ENCODE results near the gene SEC11A.
A peak's percentile ranks its signal among the peaks of the same experiment; 100 is the strongest.
"Not testable (repeated sequence)": the region's sequence is repeated elsewhere in the genome, so short reads cannot be mapped to it uniquely, and the experiment has no call there.

SEC11A gene

GRCh38 chr15:84642640-84643039 is 73.3 kb downstream of the SEC11A start:
- DNase-seq (ENCODE audit: low read depth): not testable (repeated sequence)

DNA sequence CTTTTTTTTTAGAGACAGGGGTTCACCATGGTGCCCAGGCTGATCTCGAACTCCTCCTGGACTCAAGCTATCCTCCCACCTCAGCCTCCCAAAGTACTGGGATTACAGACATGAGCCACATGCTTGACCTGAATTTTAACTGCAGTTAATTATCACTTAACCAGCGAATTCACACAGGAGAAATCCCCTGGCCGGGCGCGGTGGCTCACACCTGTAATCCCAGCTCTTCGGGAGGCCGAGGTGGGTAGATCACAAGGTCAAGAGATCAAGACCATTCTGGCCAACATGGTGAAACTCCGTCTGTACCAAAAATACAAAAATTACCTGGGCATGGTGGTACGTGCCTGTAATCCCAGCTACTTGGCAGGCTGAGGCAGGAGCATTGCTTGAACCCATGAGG is 74.1 kb downstream of the SEC11A start:
- not testable (repeated sequence) for DNase-seq (ENCODE audit: low read depth)

GRCh38 chr15:84638103-84638502 is 77.8 kb downstream of the SEC11A start:
- no peak for DNase-seq (ENCODE audit: low read depth)

DNA sequence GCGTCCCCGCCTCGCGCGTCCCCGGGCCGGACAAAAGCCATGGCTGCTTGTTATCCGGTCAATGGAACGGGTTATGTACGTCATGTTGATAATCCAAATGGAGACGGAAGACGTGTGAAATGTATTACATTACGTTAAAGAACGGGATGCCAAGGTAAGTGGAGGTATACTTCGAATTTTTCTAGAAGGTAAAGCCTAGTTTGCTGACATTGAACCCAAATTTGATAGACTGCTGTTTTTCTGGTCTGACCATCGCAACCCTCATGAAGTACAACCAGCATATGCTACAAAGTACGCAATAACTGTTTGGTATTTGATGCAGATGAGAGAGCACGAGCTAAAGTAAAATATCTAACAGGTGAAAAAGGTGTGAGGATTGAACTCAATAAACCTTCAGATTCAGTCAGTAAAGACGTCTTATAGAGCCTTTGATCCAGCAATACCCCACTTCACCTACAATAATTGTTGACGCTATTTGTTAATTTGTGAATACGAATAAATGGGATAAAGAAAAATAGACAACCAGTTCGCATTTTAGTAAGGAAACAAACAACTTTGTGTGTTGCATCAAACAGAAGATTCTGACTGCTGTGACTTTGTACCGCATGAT is 81.6 kb downstream of the SEC11A start:
- no peak for DNase-seq (ENCODE audit: low read depth)

DNA sequence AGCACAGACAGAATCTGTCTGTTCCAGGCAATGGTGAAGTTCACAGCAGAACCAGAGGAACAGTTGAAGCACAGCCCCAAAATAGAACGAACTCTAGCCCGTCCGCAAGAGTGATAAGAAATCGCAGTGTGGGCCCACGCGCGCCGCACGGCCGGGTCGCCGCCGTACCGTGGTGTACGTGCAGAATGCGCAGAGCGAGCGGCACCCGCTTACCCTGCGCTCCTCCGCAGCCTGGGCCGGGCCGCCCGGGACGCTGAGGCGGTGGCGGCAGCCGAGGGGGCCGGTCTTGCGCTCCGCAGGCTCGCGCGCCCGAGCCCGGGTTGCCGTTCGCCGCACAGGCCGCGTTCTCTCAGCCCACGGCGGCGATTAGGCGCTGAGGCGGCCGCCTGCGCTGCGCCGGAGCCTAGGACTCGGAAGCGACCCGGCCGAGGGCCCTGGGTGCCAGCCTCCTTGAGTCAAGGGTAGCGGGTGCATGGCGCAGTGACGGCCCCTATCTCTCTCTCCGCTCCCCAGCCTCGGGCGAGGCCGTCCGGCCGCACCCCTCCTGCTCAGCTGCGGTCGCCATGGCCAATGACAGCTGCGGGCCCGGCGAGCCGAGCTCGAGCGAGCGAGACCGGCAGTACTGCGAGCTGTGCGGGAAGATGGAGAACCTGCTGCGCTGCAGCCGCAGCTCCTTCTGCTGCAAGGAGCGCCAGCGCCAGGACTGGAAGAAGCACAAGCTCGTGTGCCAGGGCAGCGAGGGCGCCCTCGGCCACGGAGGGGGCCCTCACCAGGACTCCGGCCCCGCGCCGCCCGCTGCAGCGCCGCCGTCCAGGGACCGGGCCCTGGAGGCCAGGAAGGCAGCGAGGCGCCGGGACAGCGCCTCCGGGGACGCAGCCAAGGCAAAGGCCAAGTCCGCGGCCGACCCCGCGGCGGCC is 82.4 kb downstream of the SEC11A start:
- peak; percentile 58 for DNase-seq (ENCODE audit: low read depth)

- no peak for DNase-seq (ENCODE audit: low read depth)
Measured at GRCh38 chr15:84631706-84632272, 84.2 kb downstream of the SEC11A start.

DNA sequence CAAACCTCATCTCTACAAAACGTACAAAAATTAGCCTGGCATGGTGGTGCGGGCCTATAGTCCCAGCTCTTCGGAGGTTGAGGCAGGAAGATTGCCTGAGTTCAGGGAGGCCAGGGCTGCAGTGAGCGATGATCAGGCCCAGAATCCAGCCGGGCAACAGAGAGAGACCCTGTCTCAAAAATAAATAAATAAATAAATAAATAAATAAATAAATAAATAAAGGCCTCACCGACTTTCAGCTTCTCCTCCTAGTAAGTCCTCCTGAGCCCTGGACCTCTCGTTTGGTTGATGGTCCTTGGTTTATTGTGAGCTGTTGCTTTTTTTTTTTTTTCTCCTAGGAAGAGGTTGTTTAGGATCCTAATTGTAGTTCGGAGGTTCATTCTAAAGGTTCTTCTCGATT is 86.9 kb downstream of the SEC11A start:
- no peak for DNase-seq (ENCODE audit: low read depth)

GRCh38 chr15:84625123-84625522 is 90.8 kb downstream of the SEC11A start:
- DNase-seq (ENCODE audit: low read depth): no peak

DNA sequence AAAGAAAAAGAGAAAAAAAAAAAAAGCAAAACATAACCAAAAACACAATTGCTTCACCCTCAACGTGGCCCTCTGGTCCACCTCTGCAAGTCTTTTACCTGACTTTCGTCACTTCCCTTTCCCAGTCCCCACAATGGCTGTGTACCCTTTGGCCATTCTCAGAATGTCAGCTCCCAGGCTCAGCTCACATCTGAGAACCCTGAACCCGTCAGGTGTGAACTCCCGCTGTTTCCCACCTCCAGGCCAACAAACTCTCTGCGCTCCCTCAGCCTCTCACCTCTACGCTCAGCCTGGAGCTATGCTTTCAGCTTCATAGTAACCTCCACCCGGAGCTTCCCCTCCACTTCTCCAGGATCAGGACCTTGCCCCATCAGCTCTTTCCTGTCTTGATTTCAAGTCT is 91.6 kb downstream of the SEC11A start:
- no peak for DNase-seq (ENCODE audit: low read depth)

- no peak for DNase-seq (ENCODE audit: low read depth)
Measured at GRCh38 chr15:84621358-84621979, 94.5 kb downstream of the SEC11A start.

DNA sequence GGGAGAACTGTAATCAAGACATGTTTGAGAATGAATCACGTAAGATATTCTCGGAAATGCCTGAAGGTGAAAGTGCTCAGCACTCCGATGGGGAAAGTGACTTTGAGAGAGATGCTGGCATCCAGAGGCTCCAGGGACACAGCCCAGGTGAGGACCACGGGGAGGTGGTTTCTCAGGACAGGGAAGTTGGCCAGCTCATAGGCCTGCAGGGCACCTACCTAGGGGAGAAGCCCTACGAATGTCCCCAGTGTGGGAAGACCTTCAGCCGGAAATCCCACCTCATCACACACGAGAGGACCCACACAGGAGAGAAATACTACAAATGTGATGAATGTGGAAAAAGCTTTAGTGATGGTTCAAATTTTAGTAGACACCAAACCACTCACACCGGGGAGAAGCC is 95.3 kb downstream of the SEC11A start:
- no peak for DNase-seq (ENCODE audit: low read depth)

Measured in activated T-helper 9 cell treated with anti-CD3 and anti-CD28 coated beads, Interleukin-2, amount 50 U/mL, for 16 hours (primary cell).